Measurements from ENCODE around the gene C15orf39.

C15orf39 gene

GRCh38 chr15:75197062-75197630 is 4.5 kb upstream of the C15orf39 start:
- DNase-seq (ENCODE audit: low read depth) = no peak

- DNase-seq (ENCODE audit: low read depth) = no peak
Observed at GRCh38 chr15:75198560-75199356, 2.9 kb upstream of the C15orf39 start.

GRCh38 chr15:75199357-75199940 is 2.2 kb upstream of the C15orf39 start:
- DNase-seq (ENCODE audit: low read depth) = no peak

- DNase-seq (ENCODE audit: low read depth) = no peak
Observed at GRCh38 chr15:75200391-75200764, 1.3 kb upstream of the C15orf39 start.

- peak; percentile 11 for DNase-seq (ENCODE audit: low read depth)
Observed at GRCh38 chr15:75200765-75201615, 692 bp upstream of the C15orf39 start.

GRCh38 chr15:75202251-75203016 is 752 bp downstream of the C15orf39 start:
- peak; percentile 23 for DNase-seq (ENCODE audit: low read depth)

GRCh38 chr15:75203017-75203907 is 1.6 kb downstream of the C15orf39 start:
- no peak for DNase-seq (ENCODE audit: low read depth)

- DNase-seq (ENCODE audit: low read depth) = no peak
Observed at GRCh38 chr15:75203908-75204263, 2.2 kb downstream of the C15orf39 start.

- peak; percentile 47 for DNase-seq (ENCODE audit: low read depth)
Observed at GRCh38 chr15:75204340-75205063, 2.8 kb downstream of the C15orf39 start.

GRCh38 chr15:75205064-75205395 is 3.3 kb downstream of the C15orf39 start:
- DNase-seq (ENCODE audit: low read depth) = no peak

- DNase-seq (ENCODE audit: low read depth) = no peak
Observed at GRCh38 chr15:75206006-75206405, 4.3 kb downstream of the C15orf39 start.

GRCh38 chr15:75206803-75207617 is 5.3 kb downstream of the C15orf39 start:
- DNase-seq (ENCODE audit: low read depth) = no peak

- no peak for DNase-seq (ENCODE audit: low read depth)
Observed at GRCh38 chr15:75207618-75208500, 6.2 kb downstream of the C15orf39 start.

GRCh38 chr15:75208501-75209288 is 7.0 kb downstream of the C15orf39 start:
- DNase-seq (ENCODE audit: low read depth) = no peak

GRCh38 chr15:75209289-75209676 is 7.6 kb downstream of the C15orf39 start:
- DNase-seq (ENCODE audit: low read depth) = no peak

- DNase-seq (ENCODE audit: low read depth) = no peak
Observed at GRCh38 chr15:75210811-75211230, 9.1 kb downstream of the C15orf39 start.

GRCh38 chr15:75211436-75212199 is 9.9 kb downstream of the C15orf39 start:
- DNase-seq (ENCODE audit: low read depth) = no peak
